Measurements from ENCODE around the gene GPD1L. TPM values are rescaled to one million over a fixed set of nuclear protein-coding genes. Genes with fewer than 3 reads are reported as not detected.

Gene GPD1L
- polyA plus RNA-seq, 1 donor (not counting 4 experiments of a cell fraction or from before 2014, with no cell fraction given), result 4.5 TPM

- H4K20me1 ChIP-seq (ENCODE audit: control insufficient read depth, extremely low read depth, insufficient read depth, low read length), result no peaks in the 10 kb centered on the region
- dilution Hi-C loops (cut with MboI; ENCODE audit: extremely low pct_ligation_motif_present, low sequenced_read_pairs), result loop anchor here (25.0 kb wide), 1 partner anchor 114 kb away; no protein-coding TSS in a partner anchor
- no peaks in the 10 kb centered on the region for H3K4me1 ChIP-seq (ENCODE audit: control insufficient read depth, extremely low read depth, insufficient read depth, low read length)
Measured at GRCh38 chr3:32126305-32127015, 20.0 kb downstream of the GPD1L start.

DNA sequence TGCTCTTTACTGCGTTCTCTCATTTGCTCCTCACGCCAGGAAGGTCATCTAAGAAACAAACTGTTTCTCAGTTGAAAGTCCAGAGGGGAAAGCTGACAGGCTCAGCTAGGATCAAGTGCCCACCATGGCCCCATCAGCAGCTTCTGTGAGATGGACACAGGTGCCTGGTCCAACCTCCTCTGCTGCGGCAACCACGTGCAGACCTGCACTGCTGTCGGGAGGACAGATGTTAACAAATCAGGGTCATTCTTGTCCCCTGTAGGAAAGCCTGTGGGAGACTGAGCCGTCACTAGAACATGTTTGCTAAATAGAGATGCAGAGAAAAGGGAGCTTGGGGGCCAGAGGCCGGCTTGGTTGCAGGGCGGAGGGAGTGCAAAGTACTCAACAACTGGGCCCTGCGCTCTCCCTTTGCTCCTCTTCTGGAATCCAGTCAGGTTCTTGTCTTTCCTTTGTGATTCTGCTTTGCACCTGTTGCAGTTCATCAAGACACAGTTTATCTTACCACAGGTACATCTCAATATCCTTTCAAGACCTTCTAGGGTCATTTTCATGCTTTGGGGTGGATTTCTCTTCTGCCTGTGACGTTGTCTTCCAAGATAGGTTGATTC, 20.9 kb downstream of the GPD1L start:
- no peaks in the 10 kb centered on the region for H3K9me1 ChIP-seq (ENCODE audit: control insufficient read depth, extremely low read depth, insufficient read depth, low read length)
- no peaks in the 10 kb centered on the region for H3K9me3 ChIP-seq (ENCODE audit: control insufficient read depth, low read depth, low read length)
- H3K27me3 ChIP-seq (ENCODE audit: control insufficient read depth, extremely low read depth, insufficient read depth, low read length), result no peaks in the 10 kb centered on the region
- H4K20me1 ChIP-seq (ENCODE audit: control insufficient read depth, extremely low read depth, insufficient read depth, low read length), result no peaks in the 10 kb centered on the region
- dilution Hi-C loops (cut with MboI; ENCODE audit: extremely low pct_ligation_motif_present, low sequenced_read_pairs), result loop anchor here (25.0 kb wide), 1 partner anchor 115 kb away; no protein-coding TSS in a partner anchor
- FAIRE-seq (no peak), DNase-seq (ENCODE audit: low read depth, low spot score) (no peak)
- H3K4me2 ChIP-seq (ENCODE audit: control insufficient read depth, extremely low read depth, insufficient read depth, low read depth, low read length), result no peak overlapping the region
- H3K9ac ChIP-seq (ENCODE audit: control insufficient read depth, extremely low read depth, insufficient read depth, low read length), result no peak overlapping the region
- H3K4me3 ChIP-seq (ENCODE audit: control insufficient read depth in 2 of 3, extremely low read depth in 1 of 3, insufficient read depth in 2 of 3, low read depth in 1 of 3, low read length in 3 of 3), result no peak overlapping the region
- H3K27ac ChIP-seq (ENCODE audit: control insufficient read depth, insufficient read depth, low read length), result no peak overlapping the region
- H3K4me1 ChIP-seq (ENCODE audit: control insufficient read depth, extremely low read depth, insufficient read depth, low read length), result no peaks in the 10 kb centered on the region
- H3K36me3 ChIP-seq (ENCODE audit: control insufficient read depth in 2 of 2, extremely low read depth in 1 of 2, insufficient read depth in 2 of 2, low read length in 2 of 2), result no peaks in the 10 kb centered on the region
- TF ChIP-seq EZH2 (IDR thresholded peaks at IDR 0.05; ENCODE audit: low read length), result no peak
- TF ChIP-seq, protein P1, sequence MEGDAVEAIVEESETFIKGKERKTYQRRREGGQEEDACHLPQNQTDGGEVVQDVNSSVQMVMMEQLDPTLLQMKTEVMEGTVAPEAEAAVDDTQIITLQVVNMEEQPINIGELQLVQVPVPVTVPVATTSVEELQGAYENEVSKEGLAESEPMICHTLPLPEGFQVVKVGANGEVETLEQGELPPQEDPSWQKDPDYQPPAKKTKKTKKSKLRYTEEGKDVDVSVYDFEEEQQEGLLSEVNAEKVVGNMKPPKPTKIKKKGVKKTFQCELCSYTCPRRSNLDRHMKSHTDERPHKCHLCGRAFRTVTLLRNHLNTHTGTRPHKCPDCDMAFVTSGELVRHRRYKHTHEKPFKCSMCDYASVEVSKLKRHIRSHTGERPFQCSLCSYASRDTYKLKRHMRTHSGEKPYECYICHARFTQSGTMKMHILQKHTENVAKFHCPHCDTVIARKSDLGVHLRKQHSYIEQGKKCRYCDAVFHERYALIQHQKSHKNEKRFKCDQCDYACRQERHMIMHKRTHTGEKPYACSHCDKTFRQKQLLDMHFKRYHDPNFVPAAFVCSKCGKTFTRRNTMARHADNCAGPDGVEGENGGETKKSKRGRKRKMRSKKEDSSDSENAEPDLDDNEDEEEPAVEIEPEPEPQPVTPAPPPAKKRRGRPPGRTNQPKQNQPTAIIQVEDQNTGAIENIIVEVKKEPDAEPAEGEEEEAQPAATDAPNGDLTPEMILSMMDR (optimal IDR thresholded peaks at IDR 0.05 in 1 of 3, IDR thresholded peaks at IDR 0.05 in 1 of 3, conservative IDR thresholded peaks at IDR 0.05 in 1 of 3; ENCODE audit: extremely low read depth in 1 of 3, insufficient read depth in 2 of 3, low read length in 3 of 3), result no peak
- H2AFZ ChIP-seq (ENCODE audit: control insufficient read depth, low read length), result no peak overlapping the region
- no peaks in the 10 kb centered on the region for H3K79me2 ChIP-seq (ENCODE audit: control insufficient read depth, insufficient read depth, low read length)

More at GRCh38 chr3:32126305-32127015, 20.0 kb downstream of the GPD1L start:
- Histone ChIP-seq H3K9me1 (ENCODE audit: control insufficient read depth, extremely low read depth, insufficient read depth, low read length) (no peaks in the 10 kb centered on the region), H2AFZ (ENCODE audit: control insufficient read depth, low read length) (no peak overlapping the region), H3K27ac (ENCODE audit: control insufficient read depth, insufficient read depth, low read length) (no peak overlapping the region), H3K79me2 (ENCODE audit: control insufficient read depth, insufficient read depth, low read length) (no peaks in the 10 kb centered on the region), H3K9me3 (ENCODE audit: control insufficient read depth, low read depth, low read length) (no peaks in the 10 kb centered on the region), H3K9ac (ENCODE audit: control insufficient read depth, extremely low read depth, insufficient read depth, low read length) (no peak overlapping the region), H3K36me3 (ENCODE audit: control insufficient read depth in 2 of 2, extremely low read depth in 1 of 2, insufficient read depth in 2 of 2, low read length in 2 of 2) (no peaks in the 10 kb centered on the region), H3K27me3 (ENCODE audit: control insufficient read depth, extremely low read depth, insufficient read depth, low read length) (no peaks in the 10 kb centered on the region), H3K4me3 (ENCODE audit: control insufficient read depth in 2 of 3, extremely low read depth in 1 of 3, insufficient read depth in 2 of 3, low read depth in 1 of 3, low read length in 3 of 3) (no peak overlapping the region), H3K4me2 (ENCODE audit: control insufficient read depth, extremely low read depth, insufficient read depth, low read depth, low read length) (no peak overlapping the region)
- FAIRE-seq, result no peak
- DNase-seq (ENCODE audit: low read depth, low spot score), result no peak
- TF ChIP-seq, protein P1 (optimal IDR thresholded peaks at IDR 0.05 in 1 of 3, IDR thresholded peaks at IDR 0.05 in 1 of 3, conservative IDR thresholded peaks at IDR 0.05 in 1 of 3; ENCODE audit: extremely low read depth in 1 of 3, insufficient read depth in 2 of 3, low read length in 3 of 3), result no peak
- TF ChIP-seq EZH2 (IDR thresholded peaks at IDR 0.05; ENCODE audit: low read length), result no peak

Measured in keratinocyte (primary cell).